A204.1 (cell line): ENCODE data around the gene COPE.

ENCODE experiments used
- FAIRE-seq: peaks from 2 replicates; lab custom pipeline; 2012; peaks lifted over from hg19 to GRCh38; lab: Jason Lieb, UNC

The COPE gene

DNA sequence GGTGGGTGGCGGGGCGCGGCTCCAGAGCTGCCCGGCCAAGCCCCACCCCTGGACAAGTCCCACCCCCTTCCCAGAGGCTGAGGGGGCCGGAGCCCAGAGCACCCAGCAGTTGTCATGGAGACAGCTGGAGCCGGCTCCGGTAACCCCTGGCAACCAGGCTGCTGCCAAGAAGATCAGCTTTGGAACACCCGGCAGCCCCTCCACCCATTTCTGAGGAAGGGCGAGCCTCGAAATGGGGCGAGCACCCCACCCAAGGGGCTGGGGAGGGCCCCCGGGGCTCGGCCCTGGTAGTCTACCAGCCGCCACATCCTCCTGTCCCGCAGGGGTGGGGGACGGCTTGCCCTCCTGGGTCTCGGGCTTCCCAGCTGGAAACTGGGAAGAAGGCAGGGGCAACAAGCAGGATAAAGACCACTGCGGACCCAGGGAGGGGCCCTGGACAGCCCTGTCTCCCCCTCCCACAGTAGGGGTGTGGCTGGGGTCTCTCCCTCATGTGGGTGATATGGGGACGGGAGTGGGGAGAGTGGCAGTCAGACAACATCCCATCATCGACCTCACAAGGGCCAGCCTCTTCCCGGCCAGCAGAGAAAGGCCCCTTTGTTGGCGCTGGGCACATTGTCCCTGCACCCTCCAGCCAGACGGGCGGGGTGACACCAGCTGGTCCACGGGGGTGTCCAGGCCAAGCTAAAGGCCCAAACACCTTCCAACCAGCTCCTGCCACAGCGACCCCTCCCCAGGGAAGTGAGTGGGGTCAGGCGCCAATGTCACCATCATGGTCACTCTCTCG is 24.7 kb downstream of the COPE start:
- FAIRE-seq, result no peak

DNA sequence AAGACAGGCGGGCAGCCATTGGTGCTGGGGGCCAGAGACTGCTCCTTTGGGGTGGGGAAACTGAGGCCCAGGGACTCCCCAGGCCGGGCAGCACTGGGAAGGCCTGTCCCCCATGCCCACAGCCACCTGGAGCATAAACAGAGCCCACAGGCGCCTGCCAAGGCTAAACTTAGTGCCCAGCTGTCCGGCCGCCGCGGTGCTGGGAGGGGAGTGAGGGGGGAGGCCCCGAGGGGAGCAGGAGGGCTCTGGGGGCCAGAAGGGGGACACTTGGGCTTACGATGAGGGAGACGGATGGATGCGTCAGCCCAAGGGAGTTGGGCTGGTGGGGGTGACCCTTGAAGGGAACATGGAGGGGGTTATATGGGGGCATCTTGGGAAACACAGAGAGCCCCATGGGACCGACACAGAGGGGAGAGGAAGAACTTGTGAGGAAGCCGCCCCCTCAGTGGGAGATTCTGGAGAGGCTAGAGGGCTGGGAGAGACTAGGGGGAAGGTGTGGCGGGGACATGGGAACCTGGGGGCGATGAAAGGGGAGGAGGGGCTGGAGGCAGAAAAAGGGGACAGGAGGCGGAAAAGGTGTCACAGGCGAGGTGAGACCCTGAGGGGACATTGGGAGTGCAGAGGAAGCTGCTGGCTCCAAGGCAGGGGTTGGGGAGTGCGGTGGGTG is 25.5 kb downstream of the COPE start:
- no peak for FAIRE-seq

DNA sequence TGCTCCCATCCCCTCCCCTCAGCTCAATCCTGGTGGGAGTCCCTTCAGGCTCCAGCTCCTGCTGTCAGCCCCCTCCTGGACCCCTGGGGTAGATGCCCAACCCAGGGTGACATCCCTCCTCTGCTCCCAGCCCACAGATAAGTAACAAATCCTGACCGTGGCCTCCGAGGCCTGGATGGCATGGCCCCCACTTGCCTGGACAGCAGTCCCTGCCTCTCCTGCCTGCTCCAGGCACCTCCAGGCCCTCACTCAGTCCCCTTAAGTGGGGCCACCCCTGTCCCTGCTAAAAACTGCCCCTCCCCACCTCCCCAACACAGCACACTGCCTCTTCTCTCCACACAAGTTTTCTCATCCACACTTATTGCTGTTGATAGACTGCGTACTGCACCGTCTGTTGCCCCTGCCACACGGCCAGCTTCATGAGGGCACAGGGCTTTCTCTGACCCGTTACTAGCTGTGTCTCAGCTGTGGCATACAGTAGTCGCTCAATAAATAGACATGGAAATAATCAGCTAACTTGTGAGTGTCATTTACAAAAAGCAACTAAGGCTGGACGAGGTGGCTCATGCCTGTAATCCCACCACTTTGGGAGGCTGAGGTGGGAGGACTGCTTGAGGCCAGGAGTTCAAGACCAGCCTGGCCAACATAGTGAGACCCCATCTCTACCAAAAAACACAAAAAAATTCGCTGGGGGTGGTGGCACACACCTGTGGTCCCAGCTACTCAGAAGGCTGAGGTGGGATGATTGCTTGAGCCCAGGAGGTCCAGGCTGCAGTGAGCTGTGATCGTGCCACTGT is 29.0 kb downstream of the COPE start:
- FAIRE-seq, result no peak

DNA sequence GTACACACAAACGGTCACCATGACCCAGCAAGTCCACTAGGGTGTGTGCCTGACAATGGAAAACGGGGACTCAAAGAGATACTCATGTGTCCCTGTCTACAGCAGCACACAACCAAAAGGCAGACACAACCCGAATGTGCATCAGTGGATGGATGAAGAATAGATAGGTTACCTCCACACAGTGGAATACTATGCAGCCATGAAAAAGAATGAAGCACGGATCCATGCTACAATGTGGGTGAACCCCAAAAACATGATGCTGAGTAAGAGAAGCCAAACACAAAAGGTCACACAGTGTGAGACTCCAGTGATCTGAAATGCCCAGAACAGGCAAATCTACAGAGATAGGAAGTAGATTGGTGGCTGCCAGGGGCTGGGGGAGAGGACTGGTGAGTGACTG is 32.2 kb downstream of the COPE start:
- no peak for FAIRE-seq

DNA sequence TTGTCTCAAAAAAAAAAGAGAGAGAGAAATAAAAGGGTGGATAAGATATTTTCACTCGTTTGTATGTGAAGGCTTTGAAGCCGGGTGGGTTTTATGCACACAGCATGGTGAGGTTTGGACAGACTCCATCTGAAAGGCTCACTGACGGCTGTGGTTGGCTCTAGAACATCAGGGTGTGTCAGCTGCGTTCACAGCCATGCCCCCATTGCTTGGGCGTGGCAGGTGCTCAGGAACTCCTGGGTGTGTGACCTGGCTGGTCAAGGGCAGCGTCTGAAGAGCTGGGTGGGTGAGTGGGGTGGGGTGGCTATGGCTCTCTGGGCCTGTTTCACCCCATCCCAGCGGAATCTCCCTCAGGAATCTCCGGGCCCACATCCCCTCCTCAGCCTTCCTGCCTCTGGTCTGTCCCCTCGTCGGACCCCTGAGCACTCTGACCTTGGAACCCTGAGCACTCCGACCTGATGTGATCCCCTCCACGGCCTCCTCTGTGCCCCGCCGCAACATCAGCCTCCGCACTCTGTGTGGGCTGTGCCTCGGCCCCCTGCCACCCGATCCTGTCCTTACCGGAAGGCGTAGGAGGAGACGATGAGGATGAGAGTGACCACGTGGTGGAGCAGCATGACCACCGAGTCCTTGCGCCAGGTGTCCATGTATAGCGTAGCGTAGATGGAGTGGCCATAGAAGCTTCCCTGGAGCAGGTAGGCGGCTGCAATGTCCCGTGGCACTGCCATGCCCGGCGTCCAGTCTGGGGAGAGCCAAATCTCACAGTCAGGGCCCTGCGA is 35.5 kb downstream of the COPE start:
- FAIRE-seq, result no peak

DNA sequence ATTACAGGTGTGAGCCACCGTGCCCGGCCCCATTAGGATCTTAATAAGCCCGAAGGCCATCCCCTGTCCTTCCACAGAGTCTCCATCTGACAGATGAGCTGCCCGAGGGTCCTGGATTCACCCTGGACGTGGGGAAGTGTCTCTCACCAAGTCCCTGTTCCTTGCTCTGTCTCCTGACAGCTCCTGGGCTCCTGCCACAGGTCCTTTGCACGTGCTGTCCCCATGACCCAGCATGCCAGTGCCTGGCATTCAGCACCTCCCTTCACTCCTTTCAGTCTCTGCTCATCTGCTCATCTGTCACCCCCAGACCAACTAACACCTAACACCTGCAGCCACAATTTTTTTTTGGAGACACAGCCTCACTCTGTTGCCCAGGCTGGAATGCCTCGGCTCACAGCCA is 37.7 kb downstream of the COPE start:
- FAIRE-seq, result no peak

DNA sequence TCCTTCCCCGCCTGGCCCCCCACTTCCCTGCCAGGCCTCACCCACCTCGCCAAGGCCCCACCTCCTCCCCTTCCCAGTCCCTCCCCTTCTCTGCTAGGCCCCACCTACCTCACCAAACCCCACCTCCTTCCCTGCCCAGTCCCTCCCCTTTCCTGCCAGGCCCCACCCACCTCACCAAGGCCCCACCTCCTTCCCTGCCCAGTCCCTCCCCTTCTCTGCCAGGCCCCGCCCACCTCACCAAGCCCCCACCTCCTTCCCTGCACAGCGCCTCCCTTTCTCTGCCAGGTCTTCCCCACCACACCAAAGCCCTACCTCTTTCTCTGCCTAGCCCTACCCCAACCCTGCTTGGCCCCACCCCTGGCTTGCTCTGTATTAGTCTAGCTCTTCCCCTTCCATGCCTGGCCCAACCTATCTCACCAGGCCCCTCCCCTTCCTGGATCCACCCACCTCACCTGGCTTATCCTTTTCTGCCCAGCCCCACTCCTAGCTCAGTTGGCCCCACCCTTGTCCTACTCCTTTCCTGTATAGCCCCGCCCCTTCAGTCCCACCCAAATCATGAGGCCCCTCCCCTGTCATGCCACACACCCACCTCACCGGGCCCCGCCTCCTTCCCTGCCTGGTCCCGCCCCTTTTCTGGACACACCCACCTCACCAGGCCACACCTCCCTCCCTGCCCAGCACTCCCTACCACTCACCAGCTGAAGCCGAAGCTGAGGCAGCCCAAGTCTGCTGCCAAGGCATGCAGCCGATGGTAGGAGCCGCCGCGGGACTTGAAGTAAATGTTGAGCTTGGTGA is 39.4 kb downstream of the COPE start:
- FAIRE-seq, result no peak

DNA sequence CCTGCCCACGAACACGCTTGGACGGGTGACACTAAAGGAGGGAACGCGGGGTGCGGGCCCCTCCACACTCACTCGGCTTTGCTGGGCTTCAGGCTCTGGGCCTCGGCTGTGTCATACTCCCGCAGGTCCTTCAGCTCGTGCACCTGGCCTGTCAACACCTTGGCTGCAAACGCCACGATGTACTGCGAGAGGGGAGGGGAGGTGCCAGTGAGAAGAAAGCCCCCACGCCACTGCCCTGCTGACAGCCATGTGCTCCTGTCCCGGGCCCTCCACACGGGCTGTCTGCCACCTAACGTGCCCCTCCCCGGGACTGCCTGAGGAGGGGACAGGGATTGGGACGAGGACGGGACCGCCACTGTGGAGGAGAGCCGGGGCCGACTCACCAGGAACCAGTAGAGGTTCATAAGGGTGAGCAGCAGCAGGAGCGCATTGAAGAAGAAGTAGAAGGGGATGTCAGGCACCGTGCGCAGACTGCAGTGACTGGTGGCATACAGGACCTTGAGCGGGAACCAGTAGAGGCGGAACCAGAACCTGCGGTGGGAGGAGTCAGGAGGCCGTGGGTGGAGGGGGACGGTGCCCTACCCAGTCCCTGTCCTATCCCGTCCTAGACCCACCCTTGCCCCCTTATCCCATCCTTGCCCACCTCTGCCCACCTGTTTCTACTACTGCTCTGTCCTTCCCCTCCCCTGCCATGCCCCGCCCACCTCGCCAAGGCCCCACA is 40.2 kb downstream of the COPE start:
- no peak for FAIRE-seq

DNA sequence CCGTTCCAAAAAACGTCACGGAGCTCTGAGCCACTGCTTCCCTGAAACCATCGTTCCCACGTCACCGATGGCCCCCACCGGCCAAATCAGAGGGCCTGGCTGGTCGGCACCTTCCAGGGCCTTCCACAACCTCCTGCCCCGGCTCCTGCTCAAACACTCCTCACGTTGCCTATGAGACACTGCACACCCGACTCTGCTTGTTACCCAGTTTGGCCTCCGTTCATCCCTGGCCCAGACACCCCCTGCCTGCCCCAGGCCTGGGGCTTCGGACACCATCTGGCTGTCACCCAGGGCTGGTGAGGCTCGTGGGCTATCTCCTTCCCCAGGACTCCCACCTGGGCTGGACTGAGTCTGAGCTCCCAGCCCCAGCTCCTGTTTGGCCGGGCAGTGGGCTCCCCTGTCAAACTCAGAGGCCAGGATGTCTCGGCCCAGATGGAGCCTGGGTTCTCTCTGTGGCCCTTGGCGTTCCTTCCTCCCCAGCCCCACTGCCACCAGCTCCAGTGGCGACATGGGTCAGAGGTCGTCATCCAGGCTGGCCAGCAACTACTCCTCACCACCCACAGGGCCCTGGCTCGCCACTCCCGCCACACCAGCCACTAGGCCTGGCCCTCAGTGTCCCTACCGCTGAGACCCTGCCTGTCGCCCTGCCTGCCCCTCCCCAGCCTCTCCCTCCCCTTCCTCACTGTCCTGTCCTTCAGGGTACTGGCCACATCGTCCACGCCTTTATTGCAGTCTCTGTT is 41.0 kb downstream of the COPE start:
- FAIRE-seq, result no peak

DNA sequence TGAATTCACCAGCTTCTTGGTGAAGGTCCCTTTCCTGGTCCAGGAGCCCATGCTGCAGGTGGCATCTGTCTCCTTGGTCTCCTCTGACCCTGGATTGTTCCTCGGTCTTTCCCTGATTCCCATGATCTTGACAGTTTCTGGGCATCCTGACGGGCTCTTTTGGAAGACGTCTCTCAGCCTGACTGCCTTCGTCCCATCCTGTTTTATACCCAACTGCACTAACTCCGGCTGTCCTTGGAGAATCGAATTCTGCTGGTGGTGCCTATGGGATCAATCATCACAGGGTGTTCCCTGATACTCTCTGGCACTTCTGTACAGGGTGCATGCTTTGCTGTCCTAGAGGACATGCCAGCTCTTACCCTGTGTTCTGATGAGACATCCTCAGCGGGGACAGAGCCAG is 42.3 kb downstream of the COPE start:
- no peak for FAIRE-seq

DNA sequence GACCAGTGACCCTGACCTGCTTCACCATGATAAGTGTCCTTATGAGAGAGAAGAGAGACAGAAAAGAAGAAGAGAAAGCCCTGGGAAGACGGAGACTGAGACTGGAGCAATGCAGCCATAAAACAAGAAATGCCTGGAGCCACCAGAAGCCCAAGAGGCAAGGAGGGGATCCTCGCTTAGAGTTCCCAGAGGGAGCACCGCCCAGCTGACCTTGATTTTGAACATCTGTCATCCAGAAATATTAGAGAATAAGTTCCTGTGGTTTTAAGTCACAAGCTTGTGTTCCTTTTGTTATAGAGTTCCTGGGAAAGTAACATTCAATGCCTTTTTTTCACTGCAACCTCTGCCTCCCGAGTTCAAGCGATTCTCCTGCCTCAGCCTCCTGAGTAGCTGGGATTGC is 43.5 kb downstream of the COPE start:
- no peak for FAIRE-seq

DNA sequence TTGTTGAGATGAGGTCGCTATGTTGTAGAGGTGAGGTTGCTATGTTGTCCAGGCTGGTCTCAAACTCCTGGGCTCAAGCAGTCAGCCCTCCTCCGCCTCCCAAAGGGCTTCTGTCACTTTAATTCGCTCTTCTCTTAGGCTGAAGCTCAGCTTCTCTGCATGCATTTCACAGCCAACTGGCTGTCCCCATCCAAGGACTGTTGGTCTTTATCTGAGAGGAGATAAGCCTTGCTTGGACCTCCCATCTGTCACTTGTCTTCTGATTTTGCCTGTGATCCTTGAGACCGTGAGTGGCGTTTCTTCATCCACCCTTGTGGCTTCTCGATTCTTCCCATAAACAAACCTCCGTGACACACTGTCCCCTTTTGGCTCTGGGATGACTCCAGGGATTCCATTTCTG is 47.6 kb downstream of the COPE start:
- FAIRE-seq, result no peak

DNA sequence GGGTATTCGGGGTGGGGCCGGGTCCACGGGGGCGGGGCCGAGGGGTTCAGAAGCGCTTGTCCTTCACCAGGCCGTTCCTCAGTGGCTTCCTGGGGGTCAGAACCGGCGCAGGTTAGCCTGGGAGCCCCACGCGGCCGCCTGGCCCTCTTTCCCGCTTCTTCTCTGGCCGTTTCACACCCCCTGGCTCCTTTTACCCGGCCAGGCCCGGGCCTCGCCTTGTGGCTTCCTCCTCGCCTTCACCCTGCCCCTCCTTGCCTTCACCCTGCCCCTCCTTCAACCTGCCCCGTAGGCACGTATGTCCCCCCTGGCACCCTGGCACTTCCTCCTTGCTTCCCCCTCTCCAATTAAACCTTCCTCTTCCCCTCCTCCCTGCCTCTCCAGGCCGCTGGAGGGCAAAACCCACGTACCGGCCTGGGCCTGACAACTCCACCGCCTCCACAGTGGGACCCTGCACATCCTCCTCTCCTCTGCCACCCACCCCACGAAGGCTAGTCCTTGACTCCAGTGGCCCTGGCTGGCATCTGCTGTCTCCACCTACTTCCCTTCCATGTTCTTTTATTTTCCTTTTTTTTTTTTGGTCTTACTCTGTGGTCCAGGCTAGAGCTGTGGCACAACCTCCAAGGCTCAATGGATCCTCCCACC is 48.5 kb downstream of the COPE start:
- FAIRE-seq, result no peak

DNA sequence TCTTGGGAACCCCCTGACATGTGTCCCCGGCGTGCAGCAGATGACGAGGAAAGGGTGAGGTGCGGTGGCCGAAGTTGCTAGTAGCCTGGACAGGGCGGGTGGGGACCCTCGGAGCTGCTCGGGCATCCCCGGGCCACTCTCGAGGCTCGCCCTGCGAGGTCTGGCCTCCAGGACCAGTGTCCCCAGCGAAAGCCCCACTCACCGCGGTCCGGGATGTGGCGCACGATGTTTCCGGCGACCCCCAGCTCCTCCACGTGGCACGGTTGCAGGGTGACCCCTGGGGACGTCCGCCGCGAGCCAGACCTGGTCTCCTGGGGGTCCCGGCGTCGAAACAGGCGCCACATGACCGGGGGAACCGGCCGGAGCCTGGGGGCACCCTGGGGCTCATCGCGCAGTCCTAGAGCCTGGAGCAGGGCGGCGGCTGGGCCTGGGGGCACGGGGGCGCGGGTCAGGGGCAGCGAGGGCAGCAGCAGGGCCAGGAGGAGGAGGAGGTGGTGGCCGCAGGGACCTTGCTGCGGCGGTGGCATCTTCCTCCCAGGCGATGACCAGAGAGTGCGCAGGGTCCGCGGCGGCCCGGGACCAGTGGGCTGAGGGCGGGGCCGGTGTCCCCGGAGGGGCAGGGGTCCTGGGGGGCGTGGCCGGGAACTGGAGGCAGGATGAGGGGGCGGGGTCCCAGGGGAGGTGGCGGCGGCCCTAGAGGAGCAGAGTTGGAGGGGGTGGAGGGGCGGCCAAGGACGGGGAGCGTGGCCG is 49.2 kb downstream of the COPE start:
- no peak for FAIRE-seq

DNA sequence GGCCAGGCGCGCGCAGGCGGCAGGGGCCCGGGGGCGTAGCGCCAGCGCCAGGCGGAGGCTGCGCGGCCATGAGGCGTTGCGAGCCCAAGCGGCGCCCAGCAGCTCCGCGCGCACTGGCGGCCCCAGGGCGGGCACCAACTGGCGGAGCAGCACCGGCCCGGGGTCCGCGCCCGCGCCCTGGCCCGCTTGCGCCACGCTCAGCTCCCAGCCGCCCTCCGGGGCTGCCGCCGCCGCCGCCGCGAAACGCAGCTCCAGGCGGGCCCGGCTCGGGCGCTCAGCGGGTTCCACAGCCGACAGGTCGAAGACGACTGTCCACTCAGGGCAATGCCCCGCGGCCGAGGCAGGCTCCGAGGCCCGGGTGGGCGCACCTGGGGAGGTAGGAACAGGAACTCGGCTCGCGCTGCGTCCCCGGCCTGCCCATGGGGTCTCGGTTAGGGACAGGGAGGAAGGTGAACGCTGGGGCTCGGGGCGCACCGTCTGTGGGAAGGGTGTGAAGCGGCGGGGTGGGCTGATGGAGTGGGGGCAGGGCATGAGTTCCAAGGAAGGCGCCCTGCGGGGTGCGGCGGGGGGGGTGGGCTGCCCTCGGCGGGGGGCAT is 50.1 kb downstream of the COPE start:
- FAIRE-seq, result no peak

DNA sequence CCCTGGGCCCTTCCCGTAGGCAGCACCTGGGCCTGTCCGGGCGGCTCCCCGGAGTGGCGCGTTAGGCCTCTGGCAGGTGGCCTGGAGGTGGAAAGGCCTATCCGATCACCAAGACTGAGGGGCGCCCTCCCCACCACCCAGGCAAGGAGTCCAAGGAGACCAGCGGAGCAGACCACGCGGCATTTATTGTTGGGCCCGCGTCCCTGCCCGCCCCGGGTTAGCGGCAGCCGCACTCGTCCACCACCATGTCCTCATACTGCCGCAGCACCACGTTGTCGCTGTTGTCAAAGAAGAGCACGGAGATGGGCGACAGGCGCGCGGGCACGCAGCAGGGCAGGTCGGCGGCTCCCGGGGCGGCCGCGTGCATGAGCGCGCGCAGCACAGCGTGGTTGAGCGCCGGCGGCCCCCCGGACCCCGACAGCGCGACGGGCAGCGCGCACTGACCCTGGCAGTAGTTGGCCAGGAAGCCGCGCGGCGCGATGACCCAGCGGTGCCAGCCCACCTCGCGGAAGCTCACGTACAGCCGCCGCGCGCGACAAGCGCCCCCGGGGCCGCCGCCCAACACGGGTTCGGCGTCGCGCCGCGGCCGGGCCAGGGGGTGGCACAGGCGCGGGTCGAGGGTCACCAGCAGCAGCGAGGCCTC is 50.7 kb downstream of the COPE start:
- no peak for FAIRE-seq

DNA sequence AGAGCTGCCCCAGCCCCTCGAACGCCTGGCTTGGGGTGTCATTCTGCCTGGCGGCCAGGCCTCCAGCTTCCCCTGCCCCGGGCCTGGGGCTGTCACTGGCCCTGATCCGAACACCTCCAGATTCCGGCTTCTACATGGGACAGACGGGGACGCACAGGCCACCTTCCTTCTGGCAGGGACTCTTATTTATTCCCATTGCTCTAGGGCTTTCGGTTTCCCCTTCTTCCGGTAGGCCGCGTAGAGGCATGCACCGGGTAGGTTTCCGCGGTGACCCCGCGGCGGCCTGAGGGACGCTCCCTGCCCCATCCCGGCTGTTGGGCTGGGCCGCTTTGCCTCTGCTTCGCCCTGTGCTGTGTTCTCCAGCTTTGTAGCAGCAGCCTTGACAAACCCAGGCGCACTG is 51.4 kb downstream of the COPE start:
- FAIRE-seq, result no peak

DNA sequence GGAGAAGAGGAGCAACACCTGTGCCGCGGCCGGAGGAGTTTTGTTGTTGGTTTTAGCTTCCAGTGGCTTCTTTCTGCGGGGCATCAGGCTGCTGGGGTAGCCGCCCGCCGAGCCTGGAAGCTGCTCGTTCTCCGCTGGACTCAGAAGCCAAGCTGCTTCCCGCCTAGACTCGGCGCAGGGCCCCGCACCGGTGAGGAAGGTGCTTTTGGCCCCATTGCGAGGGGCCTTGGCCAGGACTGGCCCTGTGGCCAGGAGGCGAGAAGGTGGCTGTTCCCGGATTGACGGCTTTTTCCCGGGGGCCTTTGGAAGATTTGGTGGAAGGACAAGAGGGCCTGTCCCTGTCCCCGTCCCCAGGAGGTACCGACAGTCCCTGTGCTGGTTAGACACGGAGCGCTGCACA is 52.0 kb downstream of the COPE start:
- no peak for FAIRE-seq
